ENCODE results near the gene CDKN2AIPNL. TPM values are rescaled to one million over a fixed set of nuclear protein-coding genes. Genes with fewer than 3 reads are reported as not detected.

Gene CDKN2AIPNL
- total RNA-seq, 1 experiment from 2014 or later = 43.6 TPM

- in situ Hi-C loops (cut with HindIII; ENCODE audit: low pct_unique_long_range_greater_than_20kb, low sequenced_read_pairs) (no loop called here), intact Hi-C loops (cut with micrococcal nuclease; ENCODE audit: unreplicated experiment) (no loop called here)
- no peaks in the 10 kb centered on the region for H3K27me3 ChIP-seq (ENCODE audit: control insufficient read depth, insufficient read depth, low read length)
- no peak overlapping the region for H3K27ac ChIP-seq (ENCODE audit: low read length)
- no peaks in the 10 kb centered on the region for H3K4me1 ChIP-seq (ENCODE audit: control insufficient read depth, insufficient read depth, low read length)
- H3K4me3 ChIP-seq (ENCODE audit: low read depth in 2 of 2, low read length in 2 of 2) = no peak overlapping the region
- ChIA-PET CTCF (no interaction called here), POLR2A (no interaction called here)
- H3K9me3 ChIP-seq (ENCODE audit: control insufficient read depth, insufficient read depth, low read depth, low read length) = no peaks in the 10 kb centered on the region
- TF ChIP-seq SIN3A (IDR thresholded peaks at IDR 0.05; ENCODE audit: borderline replicate concordance, insufficient read depth, low read depth, low read length) (no peak), REST (IDR thresholded peaks at IDR 0.05; ENCODE audit: insufficient read depth in 1 of 2, low read depth in 2 of 2, low read length in 1 of 2) (no peak), POLR2AphosphoS5 (IDR thresholded peaks at IDR 0.05; ENCODE audit: low read depth, low read length) (no peak), CTCF (IDR thresholded peaks at IDR 0.05) (no peak), TCF7L2 (IDR thresholded peaks at IDR 0.05; ENCODE audit: low read depth, low read length) (no peak)
- no peaks in the 10 kb centered on the region for H3K36me3 ChIP-seq (ENCODE audit: control insufficient read depth, insufficient read depth, low read length)
- ATAC-seq (no peak), DNase-seq (ENCODE audit: low read depth, low spot score) (no peak)
- no TSS peak for BruUV-seq (replicated peaks)
Measured at GRCh38 chr5:134420343-134420742, 8.7 kb upstream of the CDKN2AIPNL start.

- Histone ChIP-seq H3K9me3 (ENCODE audit: control insufficient read depth, insufficient read depth, low read depth, low read length) (no peaks in the 10 kb centered on the region), H3K4me1 (ENCODE audit: control insufficient read depth, insufficient read depth, low read length) (no peaks in the 10 kb centered on the region), H3K36me3 (ENCODE audit: control insufficient read depth, insufficient read depth, low read length) (no peaks in the 10 kb centered on the region), H3K4me3 (ENCODE audit: low read depth in 2 of 2, low read length in 2 of 2) (no peak overlapping the region), H3K27ac (ENCODE audit: low read length) (no peak overlapping the region), H3K27me3 (ENCODE audit: control insufficient read depth, insufficient read depth, low read length) (no peaks in the 10 kb centered on the region)
- in situ Hi-C loops (cut with HindIII; ENCODE audit: low pct_unique_long_range_greater_than_20kb, low sequenced_read_pairs) (no loop called here), intact Hi-C loops (cut with micrococcal nuclease; ENCODE audit: unreplicated experiment) (no loop called here)
- DNase-seq (ENCODE audit: low read depth, low spot score) = no peak
- no peak for ATAC-seq
- CTCF ChIA-PET = no interaction called here
- POLR2A ChIA-PET = no interaction called here
- TF ChIP-seq REST (IDR thresholded peaks at IDR 0.05; ENCODE audit: insufficient read depth in 1 of 2, low read depth in 2 of 2, low read length in 1 of 2) = no peak
- TF ChIP-seq CTCF (IDR thresholded peaks at IDR 0.05) = no peak
- TF ChIP-seq SIN3A (IDR thresholded peaks at IDR 0.05; ENCODE audit: borderline replicate concordance, insufficient read depth, low read depth, low read length) = no peak
- TF ChIP-seq TCF7L2 (IDR thresholded peaks at IDR 0.05; ENCODE audit: low read depth, low read length) = no peak
- TF ChIP-seq POLR2AphosphoS5 (IDR thresholded peaks at IDR 0.05; ENCODE audit: low read depth, low read length) = no peak
- BruUV-seq (replicated peaks) = no TSS peak
Measured at GRCh38 chr5:134418958-134419357, 7.3 kb upstream of the CDKN2AIPNL start.

All from Panc1 (cell line).